Colonic mucosa (tissue), 4 donors: ENCODE results near the gene CTNNB1. TPM values are rescaled to one million over a fixed set of nuclear protein-coding genes. Genes with fewer than 3 reads are reported as not detected.

Experiments used
- DNase-seq: peaks from one replicate; pipeline ENCODE4 v3.0.0-alpha.2; 2020
- H3K27ac ChIP-seq: fragments of 200-600 bp; one replicate; pipeline ENCODE4 v1.8.0; 2021
- H3K27me3 ChIP-seq: fragments of 200-600 bp; one replicate; pipeline ENCODE4 v1.8.0; 2021
- H3K36me3 ChIP-seq: fragments of 200-600 bp; one replicate; pipeline ENCODE4 v1.8.0; 2021
- H3K4me1 ChIP-seq: fragments of 200-600 bp; one replicate; pipeline ENCODE4 v1.8.0; 2021; ENCODE audit warnings: mild to moderate bottlenecking
- H3K4me3 ChIP-seq: fragments of 200-600 bp; one replicate; pipeline ENCODE4 v1.8.0; 2021
- H3K9ac ChIP-seq, 2 donors: one replicate each; pipeline ENCODE4 v1.7.0; 2013; ENCODE audit warnings: control low read depth in 2 of 2, low read depth in 2 of 2, low read length in 2 of 2
- H3K9me3 ChIP-seq: fragments of 200-600 bp; one replicate; pipeline ENCODE4 v1.8.0; 2021
- CTCF ChIP-seq: fragments of 200-600 bp; IDR thresholded peaks from one replicate; pipeline ENCODE4 v1.8.0; 2022; ENCODE audit warnings: antibody characterized with exemption, mild to moderate bottlenecking
- intact Hi-C: fragments of 100-400 bp; cut with DNase I; formaldehyde crosslinking; loops from one replicate; pipeline ENCODE4 v1.14.1; 2022
- total RNA-seq, 2 donors: library from RNA; stranded (reverse); fragmentation: NEBNext Ultra II Directional in 1 of 2; extraction: Animal tissue kit (Norgen Biotek cat#: 25700) in 1 of 2; gene quantifications; one replicate each; pipeline ENCODE4 v1.2.1, GENCODE V29; 2021
- donor health status: healthy.
- donor health status: DM: no; HTN: no; CAD: no.
- donor health status: DM: no; HTN: no; CAD: no.

The CTNNB1 gene
- total RNA-seq, 2 donors from 2014 or later: 403 to 426 TPM

- no peak overlapping the region for H3K4me3 ChIP-seq
- H3K27ac ChIP-seq: no peak overlapping the region
- no peak for TF ChIP-seq CTCF
- no peaks in the 10 kb centered on the region for H3K36me3 ChIP-seq
- H3K27me3 ChIP-seq: no peaks in the 10 kb centered on the region
- no peak overlapping the region for H3K9ac ChIP-seq
- no peaks in the 10 kb centered on the region for H3K9me3 ChIP-seq
- no peaks in the 10 kb centered on the region for H3K4me1 ChIP-seq
- intact Hi-C loops: no loop called here
- no peak for DNase-seq
These were observed 25.1 kb upstream of the CTNNB1 start for GRCh38 chr3:41173926-41174885.

- Histone ChIP-seq H3K36me3 (no peaks in the 10 kb centered on the region), H3K9me3 (no peaks in the 10 kb centered on the region), H3K4me1 (no peaks in the 10 kb centered on the region), H3K9ac (no peak overlapping the region), H3K4me3 (no peak overlapping the region), H3K27ac (no peak overlapping the region), H3K27me3 (no peaks in the 10 kb centered on the region)
- intact Hi-C loops: no loop called here
- no peak for TF ChIP-seq CTCF
- no peak for DNase-seq
These were observed 23.9 kb upstream of the CTNNB1 start for GRCh38 chr3:41175365-41175764.

- intact Hi-C loops: no loop called here
- Histone ChIP-seq H3K9me3 (no peaks in the 10 kb centered on the region), H3K9ac (no peak overlapping the region), H3K4me3 (no peak overlapping the region), H3K27me3 (no peaks in the 10 kb centered on the region), H3K36me3 (no peaks in the 10 kb centered on the region), H3K4me1 (no peaks in the 10 kb centered on the region), H3K27ac (no peak overlapping the region)
- TF ChIP-seq CTCF: no peak
- no peak for DNase-seq
These were observed 22.7 kb upstream of the CTNNB1 start for GRCh38 chr3:41176596-41176995.

GRCh38 chr3:41178576-41178975 lies 20.7 kb upstream of the CTNNB1 start:
- no peaks in the 10 kb centered on the region for H3K27me3 ChIP-seq
- no peaks in the 10 kb centered on the region for H3K4me1 ChIP-seq

GRCh38 chr3:41180396-41180795 lies 18.9 kb upstream of the CTNNB1 start:
- Histone ChIP-seq H3K4me1 (no peaks in the 10 kb centered on the region), H3K9ac (no peak overlapping the region), H3K4me3 (no peak overlapping the region), H3K27ac (no peak overlapping the region), H3K9me3 (no peaks in the 10 kb centered on the region), H3K36me3 (no peaks in the 10 kb centered on the region), H3K27me3 (no peaks in the 10 kb centered on the region)
- intact Hi-C loops: no loop called here
- no peak for TF ChIP-seq CTCF
- DNase-seq: no peak

More at GRCh38 chr3:41178576-41178975, 20.7 kb upstream of the CTNNB1 start:
- Histone ChIP-seq H3K9me3 (no peaks in the 10 kb centered on the region), H3K36me3 (no peaks in the 10 kb centered on the region), H3K4me3 (no peak overlapping the region), H3K9ac (no peak overlapping the region), H3K27ac (no peak overlapping the region)
- DNase-seq: no peak
- no peak for TF ChIP-seq CTCF
- intact Hi-C loops: no loop called here
